Spleen (tissue), 7 donors: ENCODE results near the gene KRTDAP.

Experiments
- POLR2A ChIP-seq, 3 donors: fragments of 450-650 bp; IDR thresholded peaks; one replicate each; pipeline ENCODE4 v1.5.1; 2017; ENCODE audit warnings: antibody characterized with exemption in 3 of 3, mild to moderate bottlenecking in 1 of 3
- TF ChIP-seq, protein P1 (sequence below), 11 experiments: fragments of 200-600 bp in 7 of 11; fragments of 450-650 bp in 4 of 11; sonication (generic) in 4 of 11; IDR thresholded peaks in 8 of 11; conservative IDR thresholded peaks in 3 of 11; 1 replicate in 7 of 11; 2 replicates in 4 of 11; pipeline versions ENCODE4 v1.4.0 to v1.8.0; 2016 to 2021; ENCODE audit warnings: antibody characterized with exemption in 11 of 11, inconsistent platforms in 4 of 11, mild to moderate bottlenecking in 1 of 11
- donor health status: DM: no; HTN: no; CAD: no; lungs with moderate emphysema.
- donor health status: DM: no; HTN: no; CAD: no.
- donor health status: DM: no; HTN: no; CAD: no.

DNA sequence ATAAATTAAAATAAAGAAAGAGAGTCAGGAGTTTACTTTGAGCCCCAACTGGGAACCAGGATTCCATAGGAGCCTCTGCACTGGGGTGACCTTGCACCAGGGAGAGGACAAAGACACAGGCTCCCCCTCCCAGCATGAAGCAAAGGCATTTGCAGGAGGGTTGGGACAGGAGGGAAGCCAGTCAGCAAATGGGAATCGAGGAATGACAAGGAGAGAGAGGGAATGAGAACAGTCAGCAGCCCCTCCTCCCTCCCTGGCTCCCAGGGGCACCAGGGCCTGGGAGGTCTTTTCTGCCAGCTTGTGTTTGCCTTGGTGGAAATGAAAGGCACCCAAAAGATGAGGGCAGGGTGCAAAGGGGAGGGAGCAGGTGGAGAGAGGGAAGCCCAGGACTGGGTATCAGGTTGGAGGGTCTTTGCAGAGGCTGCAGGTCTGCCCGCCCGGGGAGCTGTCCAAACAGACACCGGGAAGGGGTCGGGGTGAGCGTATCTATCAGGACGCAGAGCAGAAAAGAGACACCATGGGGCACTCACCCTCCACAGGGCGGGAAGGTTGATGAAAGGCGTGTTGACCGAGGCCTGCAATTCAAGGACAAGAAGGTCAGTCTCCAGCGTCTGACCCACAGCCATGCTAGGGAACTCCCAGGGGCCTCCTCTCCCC, 34.0 kb upstream of the KRTDAP start:
- no peak for TF ChIP-seq POLR2A (IDR thresholded peaks at IDR 0.05)
- TF ChIP-seq, protein P1, sequence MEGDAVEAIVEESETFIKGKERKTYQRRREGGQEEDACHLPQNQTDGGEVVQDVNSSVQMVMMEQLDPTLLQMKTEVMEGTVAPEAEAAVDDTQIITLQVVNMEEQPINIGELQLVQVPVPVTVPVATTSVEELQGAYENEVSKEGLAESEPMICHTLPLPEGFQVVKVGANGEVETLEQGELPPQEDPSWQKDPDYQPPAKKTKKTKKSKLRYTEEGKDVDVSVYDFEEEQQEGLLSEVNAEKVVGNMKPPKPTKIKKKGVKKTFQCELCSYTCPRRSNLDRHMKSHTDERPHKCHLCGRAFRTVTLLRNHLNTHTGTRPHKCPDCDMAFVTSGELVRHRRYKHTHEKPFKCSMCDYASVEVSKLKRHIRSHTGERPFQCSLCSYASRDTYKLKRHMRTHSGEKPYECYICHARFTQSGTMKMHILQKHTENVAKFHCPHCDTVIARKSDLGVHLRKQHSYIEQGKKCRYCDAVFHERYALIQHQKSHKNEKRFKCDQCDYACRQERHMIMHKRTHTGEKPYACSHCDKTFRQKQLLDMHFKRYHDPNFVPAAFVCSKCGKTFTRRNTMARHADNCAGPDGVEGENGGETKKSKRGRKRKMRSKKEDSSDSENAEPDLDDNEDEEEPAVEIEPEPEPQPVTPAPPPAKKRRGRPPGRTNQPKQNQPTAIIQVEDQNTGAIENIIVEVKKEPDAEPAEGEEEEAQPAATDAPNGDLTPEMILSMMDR (IDR thresholded peaks at IDR 0.05 in 8 of 11, conservative IDR thresholded peaks at IDR 0.05 in 3 of 11): no peak
